HG02981 (cell line): Measurements from ENCODE around the gene ITSN2.
"Not testable (repeated sequence)": the region's sequence is repeated elsewhere in the genome, so short reads cannot be mapped to it uniquely, and the experiment has no call there.

Experiments
- ATAC-seq: cut with Tn5 transposase; IDR thresholded peaks from one replicate; pipeline ENCODE4 v1.9.1; 2021; ENCODE audit warnings: mild to moderate bottlenecking, moderate library complexity; ENCODE audit not compliant: unreplicated experiment

ITSN2 gene

GRCh38 chr2:24360050-24360962 is at the start of gene ITSN2:
TSS of gene ITSN2 (minus strand) at chr2:24360536. CDS start at chr2:24328082, 32,454 bp downstream.
- peak; percentile 81 for ATAC-seq

GRCh38 chr2:24409171-24409570 is 48.8 kb upstream of the ITSN2 start:
- ATAC-seq: no peak

GRCh38 chr2:24408704-24409103 is 48.4 kb upstream of the ITSN2 start:
- not testable (repeated sequence) for ATAC-seq

- no peak for ATAC-seq
Observed at GRCh38 chr2:24404491-24404921, 44.2 kb upstream of the ITSN2 start.

GRCh38 chr2:24403832-24404212 is 43.5 kb upstream of the ITSN2 start:
- ATAC-seq: no peak

- ATAC-seq: no peak
Observed at GRCh38 chr2:24403168-24403831, 43.0 kb upstream of the ITSN2 start.

GRCh38 chr2:24402242-24403097 is 42.1 kb upstream of the ITSN2 start:
- no peak for ATAC-seq

- ATAC-seq: no peak
Observed at GRCh38 chr2:24400207-24400907, 40.0 kb upstream of the ITSN2 start.

GRCh38 chr2:24399434-24400206 is 39.3 kb upstream of the ITSN2 start:
- no peak for ATAC-seq

- no peak for ATAC-seq
Observed at GRCh38 chr2:24394998-24395397, 34.7 kb upstream of the ITSN2 start.

GRCh38 chr2:24392542-24393059 is 32.3 kb upstream of the ITSN2 start:
- no peak for ATAC-seq

- ATAC-seq: no peak
Observed at GRCh38 chr2:24385366-24385765, 25.0 kb upstream of the ITSN2 start.

- no peak for ATAC-seq
Observed at GRCh38 chr2:24382363-24383073, 22.2 kb upstream of the ITSN2 start.

- ATAC-seq: no peak
Observed at GRCh38 chr2:24380820-24381219, 20.5 kb upstream of the ITSN2 start.

GRCh38 chr2:24375349-24376087 is 15.2 kb upstream of the ITSN2 start:
- no peak for ATAC-seq

- no peak for ATAC-seq
Observed at GRCh38 chr2:24374301-24374700, 14.0 kb upstream of the ITSN2 start.

GRCh38 chr2:24372033-24372432 is 11.7 kb upstream of the ITSN2 start:
- no peak for ATAC-seq

GRCh38 chr2:24365826-24366225 is 5.5 kb upstream of the ITSN2 start:
- ATAC-seq: no peak
